ENCODE results near the gene DERL3. TPM values are rescaled to one million over a fixed set of nuclear protein-coding genes. Genes with fewer than 3 reads are reported as not detected.

DERL3 gene
- polyA plus RNA-seq, 1 donor (not counting 4 experiments of a cell fraction or from before 2014, with no cell fraction given) = 0.05 TPM

DNA sequence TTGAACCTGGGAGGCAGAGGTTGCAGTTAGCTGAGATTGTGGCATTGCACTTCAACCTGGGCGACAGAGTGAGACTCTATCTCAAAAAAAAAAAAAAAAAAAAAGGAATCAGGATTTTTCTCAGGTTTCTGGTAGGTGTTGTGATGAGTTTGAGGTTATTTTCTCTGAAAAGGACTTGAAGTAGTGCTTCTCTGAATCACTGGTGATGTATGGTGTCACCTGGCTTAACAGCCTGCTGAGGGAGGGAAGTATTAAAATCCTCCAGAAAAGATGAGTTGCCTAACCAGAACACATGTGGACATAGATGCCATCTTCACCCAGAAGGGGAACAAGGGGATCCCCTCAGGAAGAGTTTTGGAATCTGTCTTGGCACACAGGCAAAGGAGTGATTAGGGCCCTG lies 32.0 kb downstream of the DERL3 start:
- H4K20me1 ChIP-seq (ENCODE audit: control insufficient read depth, extremely low read depth, insufficient read depth, low read length) = no peaks in the 10 kb centered on the region
- dilution Hi-C loops (cut with MboI; ENCODE audit: extremely low pct_ligation_motif_present, low sequenced_read_pairs) = no loop called here
- no peaks in the 10 kb centered on the region for H3K9me1 ChIP-seq (ENCODE audit: control insufficient read depth, extremely low read depth, insufficient read depth, low read length)
- no peaks in the 10 kb centered on the region for H3K79me2 ChIP-seq (ENCODE audit: control insufficient read depth, insufficient read depth, low read length)
- H3K4me3 ChIP-seq (ENCODE audit: control insufficient read depth in 2 of 3, extremely low read depth in 1 of 3, insufficient read depth in 2 of 3, low read depth in 1 of 3, low read length in 3 of 3) = no peak overlapping the region
- no peak overlapping the region for H3K4me2 ChIP-seq (ENCODE audit: control insufficient read depth, extremely low read depth, insufficient read depth, low read depth, low read length)
- H3K4me1 ChIP-seq (ENCODE audit: control insufficient read depth, extremely low read depth, insufficient read depth, low read length) = no peaks in the 10 kb centered on the region
- H3K27ac ChIP-seq (ENCODE audit: control insufficient read depth, insufficient read depth, low read length) = no peak overlapping the region
- no peaks in the 10 kb centered on the region for H3K27me3 ChIP-seq (ENCODE audit: control insufficient read depth, extremely low read depth, insufficient read depth, low read length)
- no peaks in the 10 kb centered on the region for H3K9me3 ChIP-seq (ENCODE audit: control insufficient read depth, low read depth, low read length)
- H3K36me3 ChIP-seq (ENCODE audit: control insufficient read depth in 2 of 2, extremely low read depth in 1 of 2, insufficient read depth in 2 of 2, low read length in 2 of 2) = peaks cover 21 to 25% of the 10 kb centered on the region in 2 experiments
- H2AFZ ChIP-seq (ENCODE audit: control insufficient read depth, low read length) = no peak overlapping the region
- H3K9ac ChIP-seq (ENCODE audit: control insufficient read depth, extremely low read depth, insufficient read depth, low read length) = no peak overlapping the region
- TF ChIP-seq, protein P1, sequence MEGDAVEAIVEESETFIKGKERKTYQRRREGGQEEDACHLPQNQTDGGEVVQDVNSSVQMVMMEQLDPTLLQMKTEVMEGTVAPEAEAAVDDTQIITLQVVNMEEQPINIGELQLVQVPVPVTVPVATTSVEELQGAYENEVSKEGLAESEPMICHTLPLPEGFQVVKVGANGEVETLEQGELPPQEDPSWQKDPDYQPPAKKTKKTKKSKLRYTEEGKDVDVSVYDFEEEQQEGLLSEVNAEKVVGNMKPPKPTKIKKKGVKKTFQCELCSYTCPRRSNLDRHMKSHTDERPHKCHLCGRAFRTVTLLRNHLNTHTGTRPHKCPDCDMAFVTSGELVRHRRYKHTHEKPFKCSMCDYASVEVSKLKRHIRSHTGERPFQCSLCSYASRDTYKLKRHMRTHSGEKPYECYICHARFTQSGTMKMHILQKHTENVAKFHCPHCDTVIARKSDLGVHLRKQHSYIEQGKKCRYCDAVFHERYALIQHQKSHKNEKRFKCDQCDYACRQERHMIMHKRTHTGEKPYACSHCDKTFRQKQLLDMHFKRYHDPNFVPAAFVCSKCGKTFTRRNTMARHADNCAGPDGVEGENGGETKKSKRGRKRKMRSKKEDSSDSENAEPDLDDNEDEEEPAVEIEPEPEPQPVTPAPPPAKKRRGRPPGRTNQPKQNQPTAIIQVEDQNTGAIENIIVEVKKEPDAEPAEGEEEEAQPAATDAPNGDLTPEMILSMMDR (optimal IDR thresholded peaks at IDR 0.05 in 1 of 3, IDR thresholded peaks at IDR 0.05 in 1 of 3, conservative IDR thresholded peaks at IDR 0.05 in 1 of 3; ENCODE audit: extremely low read depth in 1 of 3, insufficient read depth in 2 of 3, low read length in 3 of 3) = no peak
- no peak for TF ChIP-seq EZH2 (IDR thresholded peaks at IDR 0.05; ENCODE audit: low read length)
- DNase-seq (ENCODE audit: low read depth, low spot score) = no peak
- no peak for FAIRE-seq

DNA sequence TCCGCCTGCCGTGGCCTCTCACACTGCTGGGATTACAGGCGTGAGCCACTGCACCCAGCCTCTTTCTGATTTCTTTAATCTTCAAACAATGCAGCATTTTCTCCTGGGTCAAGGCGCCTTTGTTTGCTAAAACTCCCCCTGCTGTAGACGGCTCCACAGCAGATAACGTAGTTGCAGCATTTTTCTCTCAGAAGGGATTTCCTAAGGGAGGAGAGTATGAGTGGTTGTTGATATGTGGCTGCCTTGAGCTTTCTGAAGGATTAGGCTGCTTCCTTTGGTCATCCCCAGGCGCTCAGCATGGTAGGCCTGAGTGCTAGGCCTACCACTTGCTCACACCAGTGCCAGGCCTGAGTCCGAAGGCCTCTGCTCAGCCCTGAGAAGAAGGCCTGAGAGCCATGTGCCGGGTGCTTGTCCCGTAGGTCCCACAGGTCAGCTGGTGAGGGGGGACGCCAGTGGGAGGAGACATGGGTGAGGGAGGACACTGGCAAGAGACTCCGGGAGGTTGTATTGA lies 34.0 kb downstream of the DERL3 start:
- dilution Hi-C loops (cut with MboI; ENCODE audit: extremely low pct_ligation_motif_present, low sequenced_read_pairs) = no loop called here
- no peaks in the 10 kb centered on the region for H4K20me1 ChIP-seq (ENCODE audit: control insufficient read depth, extremely low read depth, insufficient read depth, low read length)
- TF ChIP-seq, protein P1 (optimal IDR thresholded peaks at IDR 0.05 in 1 of 3, IDR thresholded peaks at IDR 0.05 in 1 of 3, conservative IDR thresholded peaks at IDR 0.05 in 1 of 3; ENCODE audit: extremely low read depth in 1 of 3, insufficient read depth in 2 of 3, low read length in 3 of 3) = no peak
- TF ChIP-seq EZH2 (IDR thresholded peaks at IDR 0.05; ENCODE audit: low read length) = no peak

More for the DNA sequence above, 34.0 kb downstream of the DERL3 start:
- H3K27me3 ChIP-seq (ENCODE audit: control insufficient read depth, extremely low read depth, insufficient read depth, low read length) = no peaks in the 10 kb centered on the region
- no peaks in the 10 kb centered on the region for H3K4me1 ChIP-seq (ENCODE audit: control insufficient read depth, extremely low read depth, insufficient read depth, low read length)
- no peak overlapping the region for H3K4me3 ChIP-seq (ENCODE audit: control insufficient read depth in 2 of 3, extremely low read depth in 1 of 3, insufficient read depth in 2 of 3, low read depth in 1 of 3, low read length in 3 of 3)
- no peaks in the 10 kb centered on the region for H3K9me3 ChIP-seq (ENCODE audit: control insufficient read depth, low read depth, low read length)
- H3K9ac ChIP-seq (ENCODE audit: control insufficient read depth, extremely low read depth, insufficient read depth, low read length) = no peak overlapping the region
- peaks cover 36% of the 10 kb centered on the region in 2 experiments for H3K36me3 ChIP-seq (ENCODE audit: control insufficient read depth in 2 of 2, extremely low read depth in 1 of 2, insufficient read depth in 2 of 2, low read length in 2 of 2)
- H3K79me2 ChIP-seq (ENCODE audit: control insufficient read depth, insufficient read depth, low read length) = no peaks in the 10 kb centered on the region
- H2AFZ ChIP-seq (ENCODE audit: control insufficient read depth, low read length) = no peak overlapping the region
- DNase-seq (ENCODE audit: low read depth, low spot score) (no peak), FAIRE-seq (no peak)
- H3K27ac ChIP-seq (ENCODE audit: control insufficient read depth, insufficient read depth, low read length) = no peak overlapping the region
- H3K9me1 ChIP-seq (ENCODE audit: control insufficient read depth, extremely low read depth, insufficient read depth, low read length) = no peaks in the 10 kb centered on the region
- no peak overlapping the region for H3K4me2 ChIP-seq (ENCODE audit: control insufficient read depth, extremely low read depth, insufficient read depth, low read depth, low read length)
